Smooth muscle cell (in vitro differentiated cells): Measurements from ENCODE around the gene MYBPHL. TPM values are rescaled to one million over a fixed set of nuclear protein-coding genes. Genes with fewer than 3 reads are reported as not detected.

Experiments used
- DNase-seq: peaks from one replicate; lab custom pipeline; 2025; ENCODE audit not compliant: unreplicated experiment; lab: John Stamatoyannopoulos, UW
- H2AFZ ChIP-seq: fragments of 200-600 bp; sonication (generic); 2 replicates; pipeline ENCODE4 v1.6.0; 2016; ENCODE audit warnings: antibody characterized with exemption, low read depth, mild to moderate bottlenecking
- H3F3A ChIP-seq: fragments of 200-600 bp; sonication (generic); 2 replicates; pipeline ENCODE4 v1.6.0; 2017; ENCODE audit warnings: antibody characterized with exemption, low read depth
- H3K27ac ChIP-seq: fragments of 200-600 bp; sonication (generic); 2 replicates; pipeline ENCODE4 v1.5.1; 2016; ENCODE audit warnings: low read depth, mild to moderate bottlenecking
- H3K27me3 ChIP-seq: fragments of 200-600 bp; sonication (generic); 2 replicates; pipeline ENCODE4 v1.6.1; 2016; ENCODE audit warnings: low read depth, mild to moderate bottlenecking
- H3K36me3 ChIP-seq: fragments of 200-600 bp; sonication (generic); 2 replicates; pipeline ENCODE4 v1.5.1; 2016; ENCODE audit warnings: low read depth
- H3K4me1 ChIP-seq: fragments of 200-600 bp; sonication (generic); 2 replicates; pipeline ENCODE4 v1.5.1; 2016; ENCODE audit warnings: low read depth
- H3K4me2 ChIP-seq: fragments of 200-600 bp; sonication (generic); 2 replicates; pipeline ENCODE4 v1.6.0; 2016; ENCODE audit warnings: mild to moderate bottlenecking
- H3K4me3 ChIP-seq: fragments of 200-600 bp; sonication (generic); 2 replicates; pipeline ENCODE4 v1.5.1; 2016; ENCODE audit warnings: mild to moderate bottlenecking
- H3K79me2 ChIP-seq: fragments of 200-600 bp; sonication (generic); 2 replicates; pipeline ENCODE4 v1.6.0; 2016; ENCODE audit warnings: low read depth, mild to moderate bottlenecking
- H3K9ac ChIP-seq: fragments of 200-600 bp; sonication (generic); 2 replicates; pipeline ENCODE4 v1.6.0; 2016; ENCODE audit warnings: low read depth
- H3K9me3 ChIP-seq: fragments of 200-600 bp; sonication (generic); replicated peaks from 2 replicates; pipeline ENCODE4 v1.5.1; 2016; ENCODE audit warnings: low read depth
- H4K20me1 ChIP-seq: fragments of 200-600 bp; sonication (generic); 2 replicates; pipeline ENCODE4 v1.6.0; 2016; ENCODE audit warnings: low read depth
- CTCF ChIP-seq: fragments of 200-600 bp; sonication (generic); IDR thresholded peaks from 2 replicates; pipeline ENCODE4 v1.5.1; 2017; ENCODE audit warnings: borderline replicate concordance, mild to moderate bottlenecking, antibody characterized with exemption; ENCODE audit not compliant: insufficient read depth, poor library complexity, severe bottlenecking
- WGBS: methylation state at CpG from one replicate; pipeline ENCODE4 v1.1.7; 2016; ENCODE audit warnings: low lambda C conversion rate; 5-methylcytosine and 5-hydroxymethylcytosine counted together
- polyA plus RNA-seq: library from polyadenylated mRNA; unstranded; fragments of >200 nt; fragmentation: Nextera tagmentation; extraction: Ambion mirVana; gene quantifications from 2 replicates; pipeline ENCODE4 v1.2.1, GENCODE V29; 2016
- total RNA-seq: library from RNA; depleted of rRNA; stranded (reverse); fragments of >200 nt; gene quantifications from 2 replicates; pipeline ENCODE4 v1.2.3, GENCODE V29; 2014

The MYBPHL gene
- total and polyA plus RNA-seq, 2 experiments from 2014 or later: not detected

- H3K27ac ChIP-seq: no peak overlapping the region
- no peaks in the 10 kb centered on the region for H3K79me2 ChIP-seq
- no peaks in the 10 kb centered on the region for H4K20me1 ChIP-seq
- peak overlapping the region; percentile 50 for H3K4me2 ChIP-seq
- DNase-seq: no peak
- 26% methylated on average over 8 of the region's 9 CpGs for WGBS
- H3K9me3 ChIP-seq: no peaks in the 10 kb centered on the region
- no peak overlapping the region for H3K9ac ChIP-seq
- H3K4me1 ChIP-seq: peaks cover 24% of the 10 kb centered on the region
- TF ChIP-seq CTCF: no peak
- no peak overlapping the region for H3K4me3 ChIP-seq
- H3K36me3 ChIP-seq: no peaks in the 10 kb centered on the region
- H3K27me3 ChIP-seq: peaks cover 5% of the 10 kb centered on the region
- H3F3A ChIP-seq: no peaks in the 10 kb centered on the region
- H2AFZ ChIP-seq: peak overlapping the region; percentile 78
Measured at GRCh38 chr1:109253803-109254620, 52.8 kb downstream of the MYBPHL start.

- DNase-seq: no peak
- H2AFZ ChIP-seq: peak overlapping the region; percentile 78
Measured at GRCh38 chr1:109252893-109253802, 53.7 kb downstream of the MYBPHL start.

GRCh38 chr1:109252167-109252892, 54.5 kb downstream of the MYBPHL start:
- Histone ChIP-seq H3K36me3 (no peaks in the 10 kb centered on the region), H3K9me3 (no peaks in the 10 kb centered on the region), H3K4me1 (peaks cover 24% of the 10 kb centered on the region), H2AFZ (no peak overlapping the region), H3K4me2 (no peak overlapping the region), H3K27ac (no peak overlapping the region), H3K4me3 (no peak overlapping the region), H4K20me1 (no peaks in the 10 kb centered on the region), H3K27me3 (peaks cover 5% of the 10 kb centered on the region), H3K9ac (no peak overlapping the region), H3K79me2 (no peaks in the 10 kb centered on the region), H3F3A (no peaks in the 10 kb centered on the region)
- no peak for TF ChIP-seq CTCF
- 97% methylated on average over 31 of the region's 31 CpGs for WGBS
- DNase-seq: no peak

More at GRCh38 chr1:109252893-109253802, 53.7 kb downstream of the MYBPHL start:
- WGBS: 93% methylated on average over 33 of the region's 33 CpGs
- TF ChIP-seq CTCF: no peak
- H3K9ac ChIP-seq: no peak overlapping the region
- H3K79me2 ChIP-seq: no peaks in the 10 kb centered on the region
- no peaks in the 10 kb centered on the region for H3K36me3 ChIP-seq
- no peak overlapping the region for H3K4me3 ChIP-seq
- no peaks in the 10 kb centered on the region for H3F3A ChIP-seq
- no peaks in the 10 kb centered on the region for H3K9me3 ChIP-seq
- peaks cover 24% of the 10 kb centered on the region for H3K4me1 ChIP-seq
- H3K27me3 ChIP-seq: peaks cover 5% of the 10 kb centered on the region
- H4K20me1 ChIP-seq: no peaks in the 10 kb centered on the region
- H3K4me2 ChIP-seq: no peak overlapping the region
- no peak overlapping the region for H3K27ac ChIP-seq
